HG02642 (cell line): Measurements from ENCODE around the gene C5.
A peak's percentile ranks its signal among the peaks of the same experiment; 100 is the strongest.
"Not testable (repeated sequence)": the region's sequence is repeated elsewhere in the genome, so short reads cannot be mapped to it uniquely, and the experiment has no call there.

ENCODE experiments used
- ATAC-seq: cut with Tn5 transposase; IDR thresholded peaks from one replicate; pipeline ENCODE4 v1.9.1; 2021; ENCODE audit warnings: mild to moderate bottlenecking; ENCODE audit not compliant: unreplicated experiment, poor library complexity

The C5 gene

GRCh38 chr9:120983259-120983837 is 66.7 kb downstream of the C5 start:
- peak; percentile 59 for ATAC-seq

- no peak for ATAC-seq
Measured at GRCh38 chr9:120982836-120983235, 67.2 kb downstream of the C5 start.

GRCh38 chr9:120980951-120981350 is 69.1 kb downstream of the C5 start:
- ATAC-seq: no peak

- no peak for ATAC-seq
Measured at GRCh38 chr9:120979797-120980196, 70.3 kb downstream of the C5 start.

- ATAC-seq: no peak
Measured at GRCh38 chr9:120978987-120979386, 71.1 kb downstream of the C5 start.

- no peak for ATAC-seq
Measured at GRCh38 chr9:120977321-120977720, 72.8 kb downstream of the C5 start.

- ATAC-seq: no peak
Measured at GRCh38 chr9:120974921-120975320, 75.2 kb downstream of the C5 start.

- ATAC-seq: no peak
Measured at GRCh38 chr9:120974181-120974580, 75.9 kb downstream of the C5 start.

GRCh38 chr9:120971938-120972337 is 78.1 kb downstream of the C5 start:
- no peak for ATAC-seq

GRCh38 chr9:120971471-120971870 is 78.6 kb downstream of the C5 start:
- not testable (repeated sequence) for ATAC-seq

- ATAC-seq: no peak
Measured at GRCh38 chr9:120970244-120970643, 79.8 kb downstream of the C5 start.

GRCh38 chr9:120966013-120966369 is 84.1 kb downstream of the C5 start:
- no peak for ATAC-seq

GRCh38 chr9:120965344-120966012 is 84.6 kb downstream of the C5 start:
- no peak for ATAC-seq

- ATAC-seq: no peak
Measured at GRCh38 chr9:120961936-120962335, 88.1 kb downstream of the C5 start.

- no peak for ATAC-seq
Measured at GRCh38 chr9:120960001-120960400, 90.1 kb downstream of the C5 start.

GRCh38 chr9:120956862-120957261 is 93.2 kb downstream of the C5 start:
- ATAC-seq: no peak

- ATAC-seq: no peak
Measured at GRCh38 chr9:120951960-120952618, 98.0 kb downstream of the C5 start.

- ATAC-seq: no peak
Measured at GRCh38 chr9:120950421-120951388, 99.4 kb downstream of the C5 start.

GRCh38 chr9:120949290-120949689 is 100.8 kb downstream of the C5 start:
- no peak for ATAC-seq

- ATAC-seq: no peak
Measured at GRCh38 chr9:120948824-120949223, 101.3 kb downstream of the C5 start.

GRCh38 chr9:120947222-120947621 is 102.9 kb downstream of the C5 start:
- no peak for ATAC-seq
